ENCODE data around the gene ARSK.
A peak's percentile ranks its signal among the peaks of the same experiment; 100 is the strongest.
"Not testable (repeated sequence)": the region's sequence is repeated elsewhere in the genome, so short reads cannot be mapped to it uniquely, and the experiment has no call there.

Gene ARSK

DNA sequence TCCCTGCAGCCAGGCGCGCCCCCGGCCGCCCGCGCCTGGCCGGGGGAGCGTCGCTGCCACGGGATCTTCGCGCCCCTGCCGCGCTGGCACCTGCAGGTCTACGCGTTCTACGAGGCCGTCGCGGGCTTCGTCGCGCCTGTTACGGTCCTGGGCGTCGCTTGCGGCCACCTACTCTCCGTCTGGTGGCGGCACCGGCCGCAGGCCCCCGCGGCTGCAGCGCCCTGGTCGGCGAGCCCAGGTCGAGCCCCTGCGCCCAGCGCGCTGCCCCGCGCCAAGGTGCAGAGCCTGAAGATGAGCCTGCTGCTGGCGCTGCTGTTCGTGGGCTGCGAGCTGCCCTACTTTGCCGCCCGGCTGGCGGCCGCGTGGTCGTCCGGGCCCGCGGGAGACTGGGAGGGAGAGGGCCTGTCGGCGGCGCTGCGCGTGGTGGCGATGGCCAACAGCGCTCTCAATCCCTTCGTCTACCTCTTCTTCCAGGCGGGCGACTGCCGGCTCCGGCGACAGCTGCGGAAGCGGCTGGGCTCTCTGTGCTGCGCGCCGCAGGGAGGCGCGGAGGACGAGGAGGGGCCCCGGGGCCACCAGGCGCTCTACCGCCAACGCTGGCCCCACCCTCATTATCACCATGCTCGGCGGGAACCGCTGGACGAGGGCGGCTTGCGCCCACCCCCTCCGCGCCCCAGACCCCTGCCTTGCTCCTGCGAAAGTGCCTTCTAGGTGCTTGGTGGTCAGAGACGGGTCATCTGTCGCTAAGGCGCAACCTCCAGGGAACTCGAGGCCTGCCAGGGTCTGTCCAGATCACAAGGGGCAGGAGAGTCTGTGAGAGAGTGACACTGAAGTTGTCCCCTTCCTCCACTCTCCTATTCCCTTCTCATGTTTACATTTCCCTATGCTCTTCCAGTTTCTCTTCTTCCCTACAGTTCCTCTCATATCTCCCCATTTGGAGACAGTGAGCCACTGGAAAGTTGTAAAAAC lies 66.3 kb downstream of the ARSK start:
- FAIRE-seq = no peak
- no peak for DNase-seq (ENCODE audit: insufficient read length, low spot score)
- TF ChIP-seq POLR2A (IDR thresholded peaks at IDR 0.05; ENCODE audit: low read depth, low read length) = no peak

DNA sequence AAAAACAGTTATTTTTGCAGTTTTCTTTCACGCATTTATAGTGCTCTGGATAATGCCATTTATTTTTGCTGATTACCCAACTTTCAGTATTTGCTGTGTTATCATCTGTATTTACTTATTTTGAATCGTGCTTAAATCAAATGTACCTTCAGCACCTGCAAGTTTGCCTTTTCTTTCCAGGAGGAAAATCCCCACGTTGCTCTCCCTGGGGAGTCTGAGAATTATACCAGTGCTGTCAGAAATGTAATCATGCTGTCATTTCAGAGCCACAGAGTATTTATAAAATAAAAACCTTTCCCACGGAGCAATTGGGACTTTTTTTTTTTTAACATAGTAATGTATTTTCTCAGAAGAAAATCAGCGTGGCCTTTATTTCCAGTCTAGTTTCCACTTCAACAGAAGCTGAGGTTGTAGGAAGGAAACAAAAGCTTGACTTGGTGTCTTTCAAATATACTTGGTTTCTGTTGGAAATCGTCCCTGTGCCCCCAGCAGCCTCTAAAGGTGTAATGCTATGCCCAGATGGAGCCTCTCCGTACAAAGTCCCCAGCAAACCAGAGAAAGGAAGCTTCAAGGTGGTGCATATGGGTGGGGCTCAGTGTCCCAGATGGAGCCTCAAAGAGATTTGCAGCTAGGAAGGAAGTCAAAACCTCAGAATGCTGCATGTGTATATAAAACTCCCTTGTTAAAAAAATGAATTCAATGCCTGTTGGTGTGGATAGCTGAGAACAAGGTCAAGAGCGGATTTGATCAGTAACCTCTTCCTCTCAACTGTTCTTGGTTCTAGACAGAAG lies 67.1 kb downstream of the ARSK start:
- no peak for DNase-seq (ENCODE audit: insufficient read length, low spot score)
- TF ChIP-seq POLR2A (IDR thresholded peaks at IDR 0.05; ENCODE audit: low read depth, low read length) = no peak
- no peak for FAIRE-seq

GRCh38 chr5:95623706-95624105 lies 68.8 kb downstream of the ARSK start:
- no peak for FAIRE-seq
- no peak for DNase-seq (ENCODE audit: insufficient read length, low spot score)
- no peak for TF ChIP-seq POLR2A (IDR thresholded peaks at IDR 0.05; ENCODE audit: low read depth, low read length)

DNA sequence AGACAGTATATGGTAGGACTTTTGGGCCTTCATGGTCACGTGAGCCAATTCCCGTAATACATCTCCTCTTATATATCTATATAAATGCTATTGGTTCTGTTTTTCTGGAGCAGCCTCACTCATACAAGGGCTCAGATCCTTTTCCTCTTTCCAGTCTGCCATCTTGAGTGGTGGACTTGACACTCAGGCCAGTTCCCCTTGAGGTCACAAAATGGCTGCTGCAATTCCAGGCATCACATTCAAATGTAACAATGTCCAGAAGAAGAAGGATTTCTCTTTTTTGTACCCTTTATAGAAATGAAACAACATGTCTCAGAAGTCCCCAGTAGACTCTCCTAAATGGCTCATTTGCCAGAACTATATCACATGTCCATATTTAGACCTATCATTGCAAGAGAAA lies 69.5 kb downstream of the ARSK start:
- no peak for TF ChIP-seq POLR2A (IDR thresholded peaks at IDR 0.05; ENCODE audit: low read depth, low read length)
- FAIRE-seq (no peak), DNase-seq (ENCODE audit: insufficient read length, low spot score) (no peak)

GRCh38 chr5:95626701-95627100 lies 71.8 kb downstream of the ARSK start:
- TF ChIP-seq POLR2A (IDR thresholded peaks at IDR 0.05; ENCODE audit: low read depth, low read length) = no peak
- DNase-seq (ENCODE audit: insufficient read length, low spot score) (no peak), FAIRE-seq (no peak)

DNA sequence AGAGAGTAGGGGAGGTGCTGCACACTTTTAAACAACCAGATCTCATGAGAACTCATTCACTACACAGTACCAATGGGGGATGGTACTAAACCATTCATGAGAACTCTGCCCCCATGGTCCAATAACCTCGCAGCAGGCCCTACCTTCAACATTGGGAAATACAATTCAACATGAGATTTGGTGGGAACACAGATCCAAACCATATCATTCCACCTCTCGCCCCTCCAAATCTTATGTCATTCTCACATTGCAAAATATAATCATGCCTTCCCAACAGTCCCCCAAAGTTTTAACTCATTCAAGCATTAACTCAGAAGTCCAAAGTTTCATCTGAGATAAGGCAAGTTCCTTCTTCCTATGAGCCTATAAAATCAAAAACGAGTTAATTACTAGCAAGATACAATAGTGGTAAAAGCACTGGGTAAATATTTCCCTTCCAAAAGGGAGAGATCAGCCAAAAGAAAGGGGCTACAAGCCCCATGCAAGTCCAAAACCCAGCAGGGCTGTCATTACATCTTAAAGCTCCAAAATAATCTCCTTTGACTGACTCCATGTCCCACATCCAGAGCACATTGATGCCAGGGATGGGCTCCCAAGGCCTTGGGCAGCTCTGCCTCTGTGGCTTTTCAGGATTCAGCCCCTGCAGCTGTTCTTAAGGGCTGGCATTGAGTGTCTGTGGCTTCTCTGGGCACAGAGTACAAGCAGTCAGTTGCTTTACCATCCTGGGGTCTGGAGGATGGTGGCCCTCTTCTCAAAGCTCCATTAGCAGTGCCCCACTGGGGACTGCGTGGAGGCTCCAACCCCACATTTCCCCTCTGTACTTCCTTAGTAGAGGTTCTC lies 73.3 kb downstream of the ARSK start:
- FAIRE-seq (no peak), DNase-seq (ENCODE audit: insufficient read length, low spot score) (no peak)
- no peak for TF ChIP-seq POLR2A (IDR thresholded peaks at IDR 0.05; ENCODE audit: low read depth, low read length)

- FAIRE-seq (no peak), DNase-seq (ENCODE audit: insufficient read length, low spot score) (no peak)
- no peak for TF ChIP-seq POLR2A (IDR thresholded peaks at IDR 0.05; ENCODE audit: low read depth, low read length)
Measured at GRCh38 chr5:95628933-95629332, 74.0 kb downstream of the ARSK start.

GRCh38 chr5:95630394-95630917 lies 75.6 kb downstream of the ARSK start:
- no peak for FAIRE-seq
- no peak for DNase-seq (ENCODE audit: insufficient read length, low spot score)
- TF ChIP-seq POLR2A (IDR thresholded peaks at IDR 0.05; ENCODE audit: low read depth, low read length) = no peak

DNA sequence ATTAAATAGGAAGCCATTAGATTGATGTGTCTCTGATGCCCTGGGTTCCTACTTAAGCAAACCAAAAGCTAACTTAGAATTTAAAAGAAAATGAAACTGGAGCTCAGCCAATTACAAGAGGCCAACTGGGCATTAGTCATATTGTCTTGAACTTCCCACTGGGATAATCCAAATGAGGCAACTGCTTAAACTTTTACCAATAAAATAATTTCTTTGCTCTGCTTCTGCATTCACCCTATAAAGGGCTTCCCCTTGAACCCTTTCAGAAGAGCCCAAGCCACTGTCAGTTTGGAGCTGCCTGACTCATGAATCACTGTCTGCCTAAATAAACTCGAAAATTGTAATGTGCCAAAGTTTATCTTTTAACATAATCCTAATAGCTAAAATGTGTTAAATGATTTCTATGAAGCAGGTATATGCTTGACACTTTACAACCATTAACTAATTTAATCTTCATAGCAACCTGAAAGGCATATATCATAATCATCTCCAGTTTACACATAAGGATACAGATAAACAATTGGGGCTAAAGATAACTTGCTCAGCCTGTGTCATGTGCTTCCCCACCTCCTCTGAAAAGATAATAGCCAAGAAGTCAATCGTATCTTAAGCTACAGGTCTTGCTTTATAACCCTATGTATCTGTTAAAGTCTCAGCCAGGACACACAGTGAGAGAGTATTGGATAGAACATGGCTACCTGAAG lies 76.5 kb downstream of the ARSK start:
- TF ChIP-seq POLR2A (IDR thresholded peaks at IDR 0.05; ENCODE audit: low read depth, low read length) = no peak
- FAIRE-seq (no peak), DNase-seq (ENCODE audit: insufficient read length, low spot score) (no peak)

GRCh38 chr5:95631991-95632675 lies 77.2 kb downstream of the ARSK start:
- FAIRE-seq = peak; percentile 27
- no peak for DNase-seq (ENCODE audit: insufficient read length, low spot score)
- no peak for TF ChIP-seq POLR2A (IDR thresholded peaks at IDR 0.05; ENCODE audit: low read depth, low read length)

- not testable (repeated sequence) for FAIRE-seq; DNase-seq (ENCODE audit: insufficient read length, low spot score)
Measured at GRCh38 chr5:95632942-95633341, 78.0 kb downstream of the ARSK start.

DNA sequence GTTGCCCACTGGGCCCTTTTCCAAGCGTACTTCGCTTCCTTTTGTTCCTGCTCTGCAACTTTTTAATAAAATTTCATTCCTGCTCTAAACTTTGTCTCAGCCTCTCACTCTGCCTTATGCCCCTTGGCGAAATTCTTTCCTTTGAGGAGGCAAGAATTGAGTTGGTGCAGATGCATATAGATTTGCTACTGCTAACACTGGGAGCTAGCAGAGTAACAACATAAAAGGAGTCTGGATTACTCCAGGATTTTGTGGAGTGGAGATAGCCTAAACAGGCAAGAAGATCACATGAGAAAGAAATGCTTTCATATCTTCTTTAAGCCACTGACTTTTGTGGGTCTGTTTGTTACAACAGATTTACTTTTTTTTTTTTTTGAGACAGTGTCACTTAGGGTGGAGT lies 78.8 kb downstream of the ARSK start:
- FAIRE-seq = no peak
- TF ChIP-seq POLR2A (IDR thresholded peaks at IDR 0.05; ENCODE audit: low read depth, low read length) = no peak
- no peak for DNase-seq (ENCODE audit: insufficient read length, low spot score)
